HepG2 (cell line): ENCODE measurements around the gene TOMM20. TPM values are rescaled to one million over a fixed set of nuclear protein-coding genes. Genes with fewer than 3 reads are reported as not detected.
A peak's percentile ranks its signal among the peaks of the same experiment; 100 is the strongest.

ENCODE experiments used
- ATF7-NPFF ChIP-seq: sonication (generic); formaldehyde crosslinking; IDR thresholded peaks from 2 replicates; pipeline ENCODE4 v1.8.1; 2023; ENCODE audit warnings: mild to moderate bottlenecking, low read depth, missing genetic modification reagents, moderate library complexity
- DNMT1 ChIP-seq: sonication (generic); formaldehyde crosslinking; IDR thresholded peaks from 2 replicates; pipeline ENCODE4 v1.5.1; 2020; ENCODE audit warnings: mild to moderate bottlenecking, missing genetic modification reagents
- JUN ChIP-seq: sonication (generic); formaldehyde crosslinking; IDR thresholded peaks from 2 replicates; pipeline ENCODE4 v1.4.0; 2020; ENCODE audit warnings: mild to moderate bottlenecking, missing genetic modification reagents
- MYPOP ChIP-seq: sonication (generic); formaldehyde crosslinking; IDR thresholded peaks from 2 replicates; pipeline ENCODE4 v1.8.1; 2023; ENCODE audit warnings: mild to moderate bottlenecking, moderate library complexity, missing genetic modification reagents
- MZF1 ChIP-seq: sonication (generic); formaldehyde crosslinking; IDR thresholded peaks from 2 replicates; pipeline ENCODE4 v1.8.1; 2023; ENCODE audit warnings: mild to moderate bottlenecking, missing genetic modification reagents, borderline replicate concordance
- PAF1 ChIP-seq: IDR thresholded peaks from 2 replicates; pipeline ENCODE4 v1.6.1; 2016; ENCODE audit warnings: missing genetic modification reagents, missing compliant biosample characterization
- SOX13 ChIP-seq, 3 experiments: fragments of 450-650 bp in 1 of 3; sonication (generic) in 1 of 3; formaldehyde crosslinking in 1 of 3; IDR thresholded peaks in 2 of 3; conservative IDR thresholded peaks in 1 of 3; 2 replicates each; pipeline versions ENCODE4 v1.5.0 to v1.6.1; 2016 to 2020; ENCODE audit warnings: antibody characterized with exemption in 1 of 3, mild to moderate bottlenecking in 1 of 3, missing compliant biosample characterization in 1 of 3, missing genetic modification reagents in 1 of 3, moderate library complexity in 1 of 3
- TERF1 ChIP-seq: sonication (generic); formaldehyde crosslinking; IDR thresholded peaks from 2 replicates; pipeline ENCODE4 v1.8.0; 2022; ENCODE audit warnings: mild to moderate bottlenecking, missing genetic modification reagents, moderate library complexity
- ZNF451 ChIP-seq: sonication (generic); formaldehyde crosslinking; IDR thresholded peaks from 2 replicates; pipeline ENCODE4 v1.5.0; 2020; ENCODE audit warnings: mild to moderate bottlenecking, missing genetic modification reagents
- ZNF564 ChIP-seq: sonication (generic); formaldehyde crosslinking; IDR thresholded peaks from 2 replicates; pipeline ENCODE4 v1.8.1; 2023; ENCODE audit warnings: mild to moderate bottlenecking, missing genetic modification reagents
- ZNF652 ChIP-seq: IDR thresholded peaks from 2 replicates; pipeline ENCODE4 v1.6.1; 2016; ENCODE audit warnings: low read depth, borderline replicate concordance
- ZNF678 ChIP-seq: sonication (generic); formaldehyde crosslinking; IDR thresholded peaks from 2 replicates; pipeline ENCODE4 v1.4.0; 2020; ENCODE audit warnings: mild to moderate bottlenecking, missing genetic modification reagents
- ZNF710 ChIP-seq: sonication (generic); formaldehyde crosslinking; IDR thresholded peaks from 2 replicates; pipeline ENCODE4 v1.5.0; 2020; ENCODE audit warnings: mild to moderate bottlenecking, missing genetic modification reagents, borderline replicate concordance
- ZNF777 ChIP-seq: sonication (generic); formaldehyde crosslinking; IDR thresholded peaks from 2 replicates; pipeline ENCODE4 v1.4.0; 2020; ENCODE audit warnings: missing genetic modification reagents
- polyA plus RNA-seq, 8 experiments: library from polyadenylated mRNA; depleted of rRNA in 3 of 8; stranded (reverse) in 7 of 8; unstranded in 1 of 8; fragments of >200 nt; fragmentation: Illumina TruSeq in 4 of 8; extraction: Trizol in 4 of 8; gene quantifications; 2 replicates each; pipeline versions ENCODE4 v1.2.1 to v1.2.3, GENCODE V29; 2011 to 2016; ENCODE audit warnings: low read depth in 4 of 8, missing spikeins in 1 of 8, mixed read lengths in 1 of 8; ENCODE audit not compliant: insufficient read depth in 1 of 8
- total RNA-seq, 5 experiments: library from RNA; depleted of rRNA; stranded (reverse); fragments of >200 nt; fragmentation: Illumina TruSeq; extraction: Trizol; gene quantifications; 2 replicates each; pipeline ENCODE4 v1.2.3, GENCODE V29; 2016; ENCODE audit warnings: low read depth in 1 of 5

The TOMM20 gene
- total and polyA plus RNA-seq, 2 of the 13 experiments (the other 11 are each of a cell fraction or from before 2014, with no cell fraction given) = 153 to 376 TPM

GRCh38 chr1:235078480-235079381 is 49.9 kb downstream of the TOMM20 start (continued):
- no peak for TF ChIP-seq ZNF564 (CRISPR knock-in tag)
- no peak for TF ChIP-seq MYPOP (CRISPR knock-in tag)
- TF ChIP-seq ATF7-NPFF (CRISPR knock-in tag) = no peak
- no peak for TF ChIP-seq SOX13 (IDR thresholded peaks at IDR 0.05)
- no peak for TF ChIP-seq SOX13 (CRISPR knock-in tag; conservative IDR thresholded peaks at IDR 0.05 in 1 of 2, IDR thresholded peaks at IDR 0.05 in 1 of 2)
- no peak for TF ChIP-seq ZNF777 (CRISPR knock-in tag)
- TF ChIP-seq MZF1 (CRISPR knock-in tag) = no peak
- 0 out of 2 replicates have a peak, but pooled peaks have one; percentile 51 for TF ChIP-seq ZNF451 (CRISPR knock-in tag)
- no peak for TF ChIP-seq PAF1 (CRISPR knock-in tag)
- no peak for TF ChIP-seq ZNF678 (CRISPR knock-in tag)
- TF ChIP-seq ZNF710 = 0 out of 2 replicates have a peak, but pooled peaks have one; percentile 16
- TF ChIP-seq DNMT1 = peak; percentile 74; the same call in 1 of the 2 replicates
- 0 out of 2 replicates have a peak, but pooled peaks have one; percentile 15 for TF ChIP-seq JUN (CRISPR knock-in tag)
- no peak for TF ChIP-seq ZNF652 (CRISPR knock-in tag)
- no peak for TF ChIP-seq TERF1 (CRISPR knock-in tag)
